Panc1 (cell line): ENCODE results near the gene NCKAP5. TPM values are rescaled to one million over a fixed set of nuclear protein-coding genes. Genes with fewer than 3 reads are reported as not detected.

Source experiments
- ATAC-seq: fragments of 200-7000 bp; cut with Tn5 transposase; 2 replicates; pipeline ENCODE4 v1.9.1; 2020; ENCODE audit warnings: mild to moderate bottlenecking, moderate library complexity
- BruUV-seq: library from RNA; stranded (reverse); fragments of 400-500 nt; replicated peaks from 2 replicates; lab custom pipeline; 2021; lab: Mats Ljungman, UMichigan
- CTCF ChIA-PET: fragments of 300-600 bp; sonication (Branson Sonifier 250); formaldehyde crosslinking; loops from one replicate; lab custom pipeline; 2022; ENCODE audit warnings: antibody characterized with exemption; lab: Charles Lee
- POLR2A ChIA-PET: fragments of 300-600 bp; sonication (Branson Sonifier 250); formaldehyde crosslinking; loops from one replicate; lab custom pipeline; 2022; ENCODE audit warnings: antibody characterized with exemption; lab: Charles Lee
- DNase-seq: peaks from one replicate; pipeline ENCODE4 v3.0.0-alpha.2; 2010; ENCODE audit warnings: low read depth, low spot score
- H3K27ac ChIP-seq: 2 replicates; pipeline ENCODE4 v1.5.1; 2011; ENCODE audit warnings: mild to moderate bottlenecking, low read length, inconsistent platforms
- H3K27me3 ChIP-seq: fragments of 200-500 bp; sonication (Bioruptor generic); 2 replicates; pipeline ENCODE4 v1.6.0; 2014; ENCODE audit warnings: low read length, inconsistent platforms; ENCODE audit not compliant: control insufficient read depth, insufficient read depth
- H3K36me3 ChIP-seq: fragments of 200-500 bp; sonication (Bioruptor generic); 2 replicates; pipeline ENCODE4 v1.5.1; 2014; ENCODE audit warnings: inconsistent platforms, mild to moderate bottlenecking, low read length, moderate library complexity; ENCODE audit not compliant: control insufficient read depth, insufficient read depth
- H3K4me1 ChIP-seq: 2 replicates; pipeline ENCODE4 v1.5.1; 2011; ENCODE audit warnings: inconsistent platforms, mild to moderate bottlenecking, low read length, moderate library complexity; ENCODE audit not compliant: control insufficient read depth, insufficient read depth
- H3K4me3 ChIP-seq, 2 experiments: 2 replicates each; pipeline ENCODE4 v1.5.1; 2011 to 2012; ENCODE audit warnings: low read depth in 2 of 2, low read length in 2 of 2, mild to moderate bottlenecking in 2 of 2, inconsistent platforms in 1 of 2, moderate library complexity in 1 of 2
- H3K9me3 ChIP-seq: fragments of 200-500 bp; sonication (Bioruptor generic); 2 replicates; pipeline ENCODE4 v1.5.1; 2014; ENCODE audit warnings: low read depth, mild to moderate bottlenecking, inconsistent platforms, low read length, moderate library complexity; ENCODE audit not compliant: control insufficient read depth, insufficient read depth
- POLR2AphosphoS5 ChIP-seq: IDR thresholded peaks from 2 replicates; pipeline ENCODE4 v1.6.1; 2012; ENCODE audit warnings: mild to moderate bottlenecking, low read depth, low read length, moderate library complexity
- SIN3A ChIP-seq: IDR thresholded peaks from 2 replicates; pipeline ENCODE4 v1.6.1; 2012; ENCODE audit warnings: low read depth, mild to moderate bottlenecking, low read length, moderate library complexity, borderline replicate concordance; ENCODE audit not compliant: insufficient read depth
- TCF7L2 ChIP-seq: IDR thresholded peaks from 2 replicates; pipeline ENCODE4 v1.6.1; 2011; ENCODE audit warnings: mild to moderate bottlenecking, low read depth, low read length, inconsistent platforms
- in situ Hi-C: cut with HindIII; loops from 2 replicates; pipeline ENCODE4 v1.10.0; 2016; ENCODE audit warnings: low sequenced_read_pairs, low pct_unique_long_range_greater_than_20kb
- intact Hi-C: fragments of 100-400 bp; cut with micrococcal nuclease; formaldehyde crosslinking; loops from one replicate; pipeline ENCODE4 v1.10.0; 2022; ENCODE audit not compliant: unreplicated experiment
- total RNA-seq: library from RNA; stranded (reverse); gene quantifications from one replicate; pipeline ENCODE4 v1.2.1, GENCODE V29; 2021; ENCODE audit not compliant: unreplicated experiment
- TF ChIP-seq, protein P1 (sequence below), 2 experiments: IDR thresholded peaks; 2 replicates each; pipeline ENCODE4 v1.6.1; 2011 to 2012; ENCODE audit warnings: low read depth in 2 of 2, control low read depth in 1 of 2, low read length in 1 of 2, mild to moderate bottlenecking in 1 of 2, moderate library complexity in 1 of 2; ENCODE audit not compliant: insufficient read depth in 1 of 2
- TF ChIP-seq, protein P2 (sequence below): fragments of 450-650 bp; IDR thresholded peaks from 2 replicates; pipeline ENCODE4 v1.5.1; 2017; ENCODE audit warnings: mild to moderate bottlenecking

NCKAP5 gene
- total RNA-seq, 1 experiment from 2014 or later, result 0.10 TPM

DNA sequence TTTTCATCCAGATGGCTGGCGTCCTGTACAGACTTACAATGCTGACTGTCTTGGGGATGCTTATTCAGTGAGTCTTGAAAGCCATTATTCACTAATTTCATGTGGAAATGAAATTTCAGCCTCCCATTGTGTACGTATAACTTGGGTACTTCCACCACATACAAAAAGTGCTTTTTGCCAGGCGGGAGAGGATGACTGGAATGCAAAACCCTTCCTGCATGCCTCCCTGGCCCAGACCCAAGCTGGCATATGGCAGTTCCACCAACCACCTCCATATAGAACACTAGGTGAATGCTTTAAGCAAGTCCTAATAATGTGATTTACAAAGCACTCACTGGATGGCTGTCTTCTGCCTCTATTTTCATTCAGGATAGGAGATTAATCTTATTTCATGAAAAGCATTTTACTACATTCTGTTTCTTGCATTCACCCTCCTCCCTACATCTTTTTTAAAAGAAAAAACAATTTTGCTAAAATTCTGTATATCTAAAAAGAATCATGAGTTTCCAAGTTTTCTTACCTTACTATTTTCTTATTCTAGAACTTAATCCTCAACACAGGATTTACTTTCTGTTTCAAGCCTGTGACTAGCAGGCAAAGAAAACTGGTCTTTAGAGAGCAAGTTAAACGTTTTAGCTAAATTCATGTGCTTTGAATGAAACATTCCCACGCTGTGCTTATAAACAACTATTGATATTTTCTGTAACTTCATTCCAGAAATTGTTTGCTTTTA lies 327.6 kb downstream of the NCKAP5 start:
- TF ChIP-seq SIN3A (no peak), TCF7L2 (no peak), POLR2AphosphoS5 (no peak)
- TF ChIP-seq, protein P1, sequence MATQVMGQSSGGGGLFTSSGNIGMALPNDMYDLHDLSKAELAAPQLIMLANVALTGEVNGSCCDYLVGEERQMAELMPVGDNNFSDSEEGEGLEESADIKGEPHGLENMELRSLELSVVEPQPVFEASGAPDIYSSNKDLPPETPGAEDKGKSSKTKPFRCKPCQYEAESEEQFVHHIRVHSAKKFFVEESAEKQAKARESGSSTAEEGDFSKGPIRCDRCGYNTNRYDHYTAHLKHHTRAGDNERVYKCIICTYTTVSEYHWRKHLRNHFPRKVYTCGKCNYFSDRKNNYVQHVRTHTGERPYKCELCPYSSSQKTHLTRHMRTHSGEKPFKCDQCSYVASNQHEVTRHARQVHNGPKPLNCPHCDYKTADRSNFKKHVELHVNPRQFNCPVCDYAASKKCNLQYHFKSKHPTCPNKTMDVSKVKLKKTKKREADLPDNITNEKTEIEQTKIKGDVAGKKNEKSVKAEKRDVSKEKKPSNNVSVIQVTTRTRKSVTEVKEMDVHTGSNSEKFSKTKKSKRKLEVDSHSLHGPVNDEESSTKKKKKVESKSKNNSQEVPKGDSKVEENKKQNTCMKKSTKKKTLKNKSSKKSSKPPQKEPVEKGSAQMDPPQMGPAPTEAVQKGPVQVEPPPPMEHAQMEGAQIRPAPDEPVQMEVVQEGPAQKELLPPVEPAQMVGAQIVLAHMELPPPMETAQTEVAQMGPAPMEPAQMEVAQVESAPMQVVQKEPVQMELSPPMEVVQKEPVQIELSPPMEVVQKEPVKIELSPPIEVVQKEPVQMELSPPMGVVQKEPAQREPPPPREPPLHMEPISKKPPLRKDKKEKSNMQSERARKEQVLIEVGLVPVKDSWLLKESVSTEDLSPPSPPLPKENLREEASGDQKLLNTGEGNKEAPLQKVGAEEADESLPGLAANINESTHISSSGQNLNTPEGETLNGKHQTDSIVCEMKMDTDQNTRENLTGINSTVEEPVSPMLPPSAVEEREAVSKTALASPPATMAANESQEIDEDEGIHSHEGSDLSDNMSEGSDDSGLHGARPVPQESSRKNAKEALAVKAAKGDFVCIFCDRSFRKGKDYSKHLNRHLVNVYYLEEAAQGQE (IDR thresholded peaks at IDR 0.05; ENCODE audit: insufficient read depth in 1 of 2, low read depth in 2 of 2, low read length in 1 of 2), result no peak
- TF ChIP-seq, protein P2, sequence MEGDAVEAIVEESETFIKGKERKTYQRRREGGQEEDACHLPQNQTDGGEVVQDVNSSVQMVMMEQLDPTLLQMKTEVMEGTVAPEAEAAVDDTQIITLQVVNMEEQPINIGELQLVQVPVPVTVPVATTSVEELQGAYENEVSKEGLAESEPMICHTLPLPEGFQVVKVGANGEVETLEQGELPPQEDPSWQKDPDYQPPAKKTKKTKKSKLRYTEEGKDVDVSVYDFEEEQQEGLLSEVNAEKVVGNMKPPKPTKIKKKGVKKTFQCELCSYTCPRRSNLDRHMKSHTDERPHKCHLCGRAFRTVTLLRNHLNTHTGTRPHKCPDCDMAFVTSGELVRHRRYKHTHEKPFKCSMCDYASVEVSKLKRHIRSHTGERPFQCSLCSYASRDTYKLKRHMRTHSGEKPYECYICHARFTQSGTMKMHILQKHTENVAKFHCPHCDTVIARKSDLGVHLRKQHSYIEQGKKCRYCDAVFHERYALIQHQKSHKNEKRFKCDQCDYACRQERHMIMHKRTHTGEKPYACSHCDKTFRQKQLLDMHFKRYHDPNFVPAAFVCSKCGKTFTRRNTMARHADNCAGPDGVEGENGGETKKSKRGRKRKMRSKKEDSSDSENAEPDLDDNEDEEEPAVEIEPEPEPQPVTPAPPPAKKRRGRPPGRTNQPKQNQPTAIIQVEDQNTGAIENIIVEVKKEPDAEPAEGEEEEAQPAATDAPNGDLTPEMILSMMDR, result no peak
- in situ Hi-C loops (no loop called here), intact Hi-C loops (no loop called here)
- BruUV-seq, result no TSS peak
- H3K36me3 ChIP-seq, result no peaks in the 10 kb centered on the region; the same call in 1 of the 2 replicates
- ChIA-PET CTCF (no interaction called here), POLR2A (no interaction called here)
- H3K27ac ChIP-seq, result no peak overlapping the region
- H3K4me1 ChIP-seq, result no peaks in the 10 kb centered on the region
- no peak for DNase-seq
- H3K9me3 ChIP-seq, result no peaks in the 10 kb centered on the region
- no peak for ATAC-seq
- no peaks in the 10 kb centered on the region for H3K27me3 ChIP-seq
- no peak overlapping the region for H3K4me3 ChIP-seq

DNA sequence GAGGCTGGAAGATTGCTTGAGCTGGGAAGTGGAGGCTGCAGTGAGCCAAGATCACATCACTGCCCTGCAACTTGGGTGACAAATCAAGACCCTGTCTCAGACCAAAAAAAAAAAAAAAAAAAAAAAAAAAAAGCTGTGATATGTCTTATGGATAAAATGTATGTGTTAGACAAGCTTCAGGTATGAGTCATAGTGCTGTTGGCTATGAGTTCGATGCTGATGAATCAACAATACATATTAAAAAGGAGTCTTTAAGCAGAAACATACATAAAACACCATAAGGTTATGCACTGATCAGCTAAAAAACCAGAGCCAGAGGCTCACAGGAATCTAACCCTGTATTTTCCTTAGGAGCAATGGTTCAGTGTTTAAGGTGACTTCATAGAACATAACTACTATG lies 332.3 kb downstream of the NCKAP5 start:
- no peaks in the 10 kb centered on the region for H3K9me3 ChIP-seq
- no peak overlapping the region for H3K4me3 ChIP-seq
- no peak for DNase-seq
- H3K4me1 ChIP-seq, result no peaks in the 10 kb centered on the region
- ATAC-seq, result no peak
- intact Hi-C loops, result no loop called here
- TF ChIP-seq, protein P1 (IDR thresholded peaks at IDR 0.05; ENCODE audit: insufficient read depth in 1 of 2, low read depth in 2 of 2, low read length in 1 of 2), result no peak
- TF ChIP-seq, protein P2, result no peak
- TF ChIP-seq SIN3A (no peak), TCF7L2 (no peak), POLR2AphosphoS5 (no peak)
- H3K27ac ChIP-seq, result no peak overlapping the region
- in situ Hi-C loops, result no loop called here
- POLR2A ChIA-PET, result no interaction called here
- no TSS peak for BruUV-seq
- H3K36me3 ChIP-seq, result no peaks in the 10 kb centered on the region
- CTCF ChIA-PET, result no interaction called here
- H3K27me3 ChIP-seq, result no peaks in the 10 kb centered on the region
